SH-SY5Y (cell line): ENCODE data around the gene UTS2B.

Experiments used
- GATA2 ChIP-seq: IDR thresholded peaks from 2 replicates; pipeline ENCODE4 v1.6.1; 2011; ENCODE audit warnings: mild to moderate bottlenecking, low read depth, low read length
- GATA3 ChIP-seq: IDR thresholded peaks from 2 replicates; pipeline ENCODE4 v1.6.1; 2011; ENCODE audit warnings: low read depth, mild to moderate bottlenecking, low read length, moderate library complexity

- TF ChIP-seq GATA2 (no peak), GATA3 (no peak)
Measured at GRCh38 chr3:191306428-191306827, 23.9 kb downstream of the UTS2B start.
